B cell (primary cell): ENCODE results near the gene FNDC10. TPM values are rescaled to one million over a fixed set of nuclear protein-coding genes. Genes with fewer than 3 reads are reported as not detected.
"Not testable (repeated sequence)": the region's sequence is repeated elsewhere in the genome, so short reads cannot be mapped to it uniquely, and the experiment has no call there.

Experiments
- ATAC-seq: fragments of 200-7000 bp; cut with Tn5 transposase; one replicate; pipeline ENCODE4 v1.10.0; 2021; ENCODE audit warnings: low read depth, mild to moderate bottlenecking, moderate number of reproducible peaks, moderate library complexity
- CTCF ChIA-PET: fragments of 350-600 bp; sonication (Branson Sonifier 250); formaldehyde crosslinking; loops from one replicate; lab custom pipeline; 2021; ENCODE audit warnings: antibody characterized with exemption, inconsistent platforms; lab: Charles Lee
- POLR2A ChIA-PET: fragments of 350-600 bp; sonication (Branson Sonifier 250); formaldehyde crosslinking; loops from one replicate; lab custom pipeline; 2021; ENCODE audit warnings: antibody characterized with exemption; lab: Charles Lee
- DNase-seq: peaks from one replicate; pipeline ENCODE4 v3.0.0; 2013
- H2AFZ ChIP-seq: 2 replicates; pipeline ENCODE4 v1.6.1; 2012; ENCODE audit warnings: mild to moderate bottlenecking, low read depth, low read length; ENCODE audit not compliant: insufficient read depth, poor library complexity, severe bottlenecking
- H3K27ac ChIP-seq, 2 donors: 1 replicate in 1 of 2; 2 replicates in 1 of 2; pipeline ENCODE4 v1.5.1; 2012 to 2013; ENCODE audit warnings: low read length in 2 of 2, mild to moderate bottlenecking in 2 of 2, moderate library complexity in 1 of 2
- H3K27me3 ChIP-seq, 4 experiments: fragments of 200-600 bp in 1 of 4; sonication (generic) in 1 of 4; replicated peaks in 1 of 4; 1 replicate in 2 of 4; 2 replicates in 2 of 4; pipeline versions ENCODE4 v1.6.1 to v1.7.0; 2013 to 2016; ENCODE audit warnings: low read length in 3 of 4, mild to moderate bottlenecking in 2 of 4, mixed read lengths in 1 of 4, moderate library complexity in 1 of 4; ENCODE audit not compliant: insufficient read depth in 4 of 4, control insufficient read depth in 3 of 4; ENCODE audit errors: control extremely low read depth in 1 of 4
- H3K36me3 ChIP-seq, 2 experiments: replicated peaks in 1 of 2; 1 replicate in 1 of 2; 2 replicates in 1 of 2; pipeline versions ENCODE4 v1.6.1 to v1.7.1; 2013; ENCODE audit warnings: low read length in 1 of 2; ENCODE audit not compliant: insufficient read depth in 2 of 2, control insufficient read depth in 1 of 2; ENCODE audit errors: control extremely low read depth in 1 of 2, extremely low read depth in 1 of 2
- H3K4me1 ChIP-seq, 2 donors: fragments of 200-600 bp in 1 of 2; sonication (generic) in 1 of 2; 1 replicate in 1 of 2; 2 replicates in 1 of 2; pipeline versions ENCODE4 v1.5.1 to v1.6.1; 2013 to 2017; ENCODE audit warnings: low read length in 2 of 2; ENCODE audit not compliant: control insufficient read depth in 2 of 2, insufficient read depth in 2 of 2
- H3K4me2 ChIP-seq: replicated peaks from 2 replicates; pipeline ENCODE3; 2012; ENCODE audit warnings: mild to moderate bottlenecking, low read depth, low read length; ENCODE audit not compliant: poor library complexity, severe bottlenecking
- H3K4me3 ChIP-seq, 5 experiments: fragments of 200-600 bp in 1 of 5; sonication (generic) in 1 of 5; 1 replicate in 3 of 5; 2 replicates in 2 of 5; pipeline versions ENCODE4 v1.5.1 to v1.7.0; 2011 to 2016; ENCODE audit warnings: low read length in 4 of 5, mild to moderate bottlenecking in 4 of 5, low read depth in 2 of 5, control low read depth in 1 of 5, moderate library complexity in 1 of 5; ENCODE audit not compliant: insufficient read depth in 1 of 5; ENCODE audit errors: control extremely low read depth in 1 of 5, extremely low read depth in 1 of 5
- H3K79me2 ChIP-seq: fragments of 200-600 bp; sonication (generic); one replicate; pipeline ENCODE4 v1.6.0; 2016; ENCODE audit warnings: low read length; ENCODE audit not compliant: control insufficient read depth, insufficient read depth
- H3K9ac ChIP-seq: fragments of 200-600 bp; sonication (generic); 2 replicates; pipeline ENCODE4 v1.6.1; 2017; ENCODE audit warnings: mild to moderate bottlenecking, low read length, moderate library complexity
- H3K9me3 ChIP-seq, 3 donors: one replicate each; pipeline versions ENCODE4 v1.6.1 to v1.7.1; 2013; ENCODE audit warnings: low read length in 2 of 3; ENCODE audit not compliant: control insufficient read depth in 2 of 3, insufficient read depth in 1 of 3; ENCODE audit errors: control extremely low read depth in 1 of 3
- H4K20me1 ChIP-seq: 2 replicates; pipeline ENCODE4 v1.6.0; 2012; ENCODE audit warnings: mild to moderate bottlenecking, low read length; ENCODE audit not compliant: insufficient read depth, control insufficient read depth, poor library complexity, severe bottlenecking
- H3K27ac Mint-ChIP-seq: one replicate; pipeline ENCODE4 v1.8.0; 2021; ENCODE audit warnings: mixed read lengths
- H3K27me3 Mint-ChIP-seq: one replicate; pipeline ENCODE4 v1.8.0; 2021; ENCODE audit warnings: mixed read lengths
- H3K4me1 Mint-ChIP-seq: one replicate; pipeline ENCODE4 v1.8.0; 2021; ENCODE audit warnings: mixed read lengths
- H3K4me3 Mint-ChIP-seq: one replicate; pipeline ENCODE4 v1.8.0; 2021; ENCODE audit warnings: mixed read lengths
- H3K9me3 Mint-ChIP-seq: one replicate; pipeline ENCODE4 v1.8.0; 2022; ENCODE audit warnings: mixed read lengths; ENCODE audit not compliant: insufficient read depth
- WGBS: methylation state at CpG from one replicate; pipeline ENCODE4 v1.1.5; 2013; ENCODE audit warnings: missing lambda C conversion rate; ENCODE audit not compliant: insufficient coverage; 5-methylcytosine and 5-hydroxymethylcytosine counted together
- intact Hi-C: fragments of 100-400 bp; cut with micrococcal nuclease; formaldehyde crosslinking; loops from one replicate; pipeline ENCODE4 v1.10.0; 2022
- polyA plus RNA-seq: library from polyadenylated mRNA; depleted of rRNA; stranded (reverse); fragments of >200 nt; gene quantifications from 2 replicates; pipeline ENCODE4 v1.2.3, GENCODE V29; 2012
- total RNA-seq, 2 donors: library from RNA; stranded (reverse); fragments of 120-200 nt in 1 of 2; gene quantifications; 1 replicate in 1 of 2; 2 replicates in 1 of 2; pipeline versions ENCODE4 v1.2.3 to v1.2.4, GENCODE V29; 2013 to 2022

The FNDC10 gene
- total and polyA plus RNA-seq, 2 donors (not counting 1 experiment from before 2014, with no cell fraction given): 1.4 TPM

DNA sequence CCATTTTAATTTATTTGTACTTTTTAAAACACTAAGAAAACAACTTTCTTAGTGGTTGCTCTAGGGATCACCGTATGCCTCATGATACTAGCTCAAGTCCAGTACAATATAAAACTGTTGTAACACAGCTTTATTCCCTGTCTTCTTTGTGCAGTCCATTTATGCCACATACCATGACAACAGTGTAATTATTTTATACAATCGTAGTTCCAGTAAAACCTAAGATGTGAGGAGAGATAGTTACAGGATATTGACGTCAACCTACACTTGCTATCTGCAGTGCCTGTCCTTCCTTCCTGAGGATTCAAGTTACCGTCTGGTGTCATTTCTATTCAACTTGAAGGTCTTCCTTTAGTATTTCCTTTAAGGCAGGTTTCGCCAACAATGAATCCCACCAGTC, 46.4 kb upstream of the FNDC10 start:
- H3K27me3 Mint-ChIP-seq, H3K4me1 Mint-ChIP-seq, H3K4me2 ChIP-seq, H3K27ac ChIP-seq, H3K9ac ChIP-seq, DNase-seq, H2AFZ ChIP-seq, ATAC-seq, H3K4me1 ChIP-seq, H3K9me3 ChIP-seq, H3K9me3 Mint-ChIP-seq, intact Hi-C loops, H3K4me3 ChIP-seq, H3K27me3 ChIP-seq, H3K79me2 ChIP-seq, H3K4me3 Mint-ChIP-seq, H3K27ac Mint-ChIP-seq, H4K20me1 ChIP-seq, POLR2A ChIA-PET: not testable (repeated sequence)
- peaks cover 1 to 25% of the 10 kb centered on the region in 2 experiments for H3K36me3 ChIP-seq
- no CpG with 5 or more reads among the region's 5 CpGs for WGBS
- CTCF ChIA-PET: interaction anchor here (1.1 kb wide), 1 partner anchor 262 kb away, joined by 3 read pairs; no protein-coding TSS in a partner anchor

DNA sequence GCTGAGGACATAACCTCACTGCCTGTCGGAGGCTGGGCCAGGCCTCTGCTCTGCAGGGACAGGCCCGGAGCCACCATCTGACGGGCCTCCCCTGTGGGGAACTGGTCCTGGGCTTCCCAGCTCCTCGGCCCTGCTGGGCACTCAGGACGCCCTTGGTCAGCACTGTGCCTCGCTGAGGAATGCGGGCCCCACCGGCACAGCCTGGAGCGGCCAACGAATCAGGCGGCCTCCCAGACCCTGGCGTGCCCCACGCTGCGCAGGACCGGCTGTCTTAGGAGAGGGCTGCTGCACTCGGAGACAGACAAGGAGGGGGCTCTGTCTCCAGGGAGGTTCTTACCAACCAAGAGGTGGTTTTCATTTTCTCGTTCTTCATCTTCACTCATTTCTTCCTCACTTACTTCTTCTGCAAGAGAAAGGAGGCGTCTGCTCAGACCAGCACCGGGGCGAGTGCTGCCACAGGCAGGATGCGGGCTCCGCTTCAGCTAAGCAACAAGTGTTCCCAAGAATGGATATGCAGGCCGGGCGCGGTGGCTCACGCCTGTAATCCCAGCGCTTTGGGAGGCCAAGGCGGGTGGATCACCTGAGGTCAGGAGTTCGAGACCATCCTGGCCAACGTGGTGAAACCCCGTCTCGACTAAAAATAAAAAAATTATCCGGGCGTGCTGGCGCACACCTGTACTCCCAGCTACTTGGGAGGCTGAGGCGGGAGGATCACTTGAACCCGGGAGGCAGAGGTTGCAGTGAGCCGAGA, 41.0 kb upstream of the FNDC10 start:
- H3K4me3 Mint-ChIP-seq, H3K27ac ChIP-seq, H3K27me3 Mint-ChIP-seq, H3K4me1 Mint-ChIP-seq, H3K27ac Mint-ChIP-seq, H3K9me3 ChIP-seq, CTCF ChIA-PET, POLR2A ChIA-PET, H3K36me3 ChIP-seq, H3K27me3 ChIP-seq, ATAC-seq, DNase-seq, H3K79me2 ChIP-seq, H3K9ac ChIP-seq, H2AFZ ChIP-seq, intact Hi-C loops, H4K20me1 ChIP-seq, H3K4me3 ChIP-seq, H3K4me1 ChIP-seq, H3K4me2 ChIP-seq, H3K9me3 Mint-ChIP-seq: not testable (repeated sequence)
- 96% methylated on average over 11 of the region's 38 CpGs for WGBS

- ATAC-seq, intact Hi-C loops, H3K9me3 ChIP-seq, H3K4me1 ChIP-seq, H3K27ac Mint-ChIP-seq, H3K27me3 ChIP-seq, H3K9ac ChIP-seq, H3K4me3 Mint-ChIP-seq, H3K4me2 ChIP-seq, CTCF ChIA-PET, H3K27me3 Mint-ChIP-seq, H2AFZ ChIP-seq, H3K27ac ChIP-seq, H4K20me1 ChIP-seq, H3K4me1 Mint-ChIP-seq, H3K4me3 ChIP-seq, POLR2A ChIA-PET, DNase-seq, H3K36me3 ChIP-seq, H3K9me3 Mint-ChIP-seq, H3K79me2 ChIP-seq: not testable (repeated sequence)
- WGBS: no CpG with 5 or more reads among the region's 25 CpGs
These were observed 40.1 kb upstream of the FNDC10 start for GRCh38 chr1:1640081-1640480.

DNA sequence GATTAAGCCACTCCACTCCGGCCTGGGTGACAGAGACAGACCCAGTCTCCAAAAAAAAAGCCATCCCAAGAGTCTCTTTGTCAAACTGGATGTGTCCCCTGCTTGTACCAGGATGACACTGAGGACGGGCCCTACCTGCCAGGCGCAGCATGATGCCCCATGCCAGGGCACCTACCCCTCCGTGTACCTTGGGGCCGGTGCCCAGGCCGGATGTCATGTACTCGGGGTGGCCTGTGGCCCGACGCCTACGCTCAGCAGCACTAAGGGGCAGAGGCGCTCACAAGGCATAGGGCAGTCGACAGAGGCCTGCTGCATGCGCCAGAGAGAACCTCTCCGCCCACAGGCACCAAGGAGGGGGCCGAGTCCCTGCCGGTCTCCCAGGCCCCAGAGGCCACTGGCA, 39.4 kb upstream of the FNDC10 start:
- POLR2A ChIA-PET, H3K27ac Mint-ChIP-seq, H2AFZ ChIP-seq, H3K9me3 ChIP-seq, H3K4me3 Mint-ChIP-seq, H3K9ac ChIP-seq, H3K79me2 ChIP-seq, H3K4me1 Mint-ChIP-seq, H4K20me1 ChIP-seq, ATAC-seq, H3K36me3 ChIP-seq, H3K4me1 ChIP-seq, CTCF ChIA-PET, intact Hi-C loops, H3K27ac ChIP-seq, H3K4me3 ChIP-seq, H3K27me3 ChIP-seq, H3K9me3 Mint-ChIP-seq, DNase-seq, H3K4me2 ChIP-seq, H3K27me3 Mint-ChIP-seq: not testable (repeated sequence)
- WGBS: 97% methylated on average over 11 of the region's 16 CpGs
